ENCODE data around the gene PHLPP1. TPM values are rescaled to one million over a fixed set of nuclear protein-coding genes. Genes with fewer than 3 reads are reported as not detected.

The PHLPP1 gene
- total RNA-seq, 1 donor from 2014 or later: 21.2 TPM

- TF ChIP-seq, protein P1, sequence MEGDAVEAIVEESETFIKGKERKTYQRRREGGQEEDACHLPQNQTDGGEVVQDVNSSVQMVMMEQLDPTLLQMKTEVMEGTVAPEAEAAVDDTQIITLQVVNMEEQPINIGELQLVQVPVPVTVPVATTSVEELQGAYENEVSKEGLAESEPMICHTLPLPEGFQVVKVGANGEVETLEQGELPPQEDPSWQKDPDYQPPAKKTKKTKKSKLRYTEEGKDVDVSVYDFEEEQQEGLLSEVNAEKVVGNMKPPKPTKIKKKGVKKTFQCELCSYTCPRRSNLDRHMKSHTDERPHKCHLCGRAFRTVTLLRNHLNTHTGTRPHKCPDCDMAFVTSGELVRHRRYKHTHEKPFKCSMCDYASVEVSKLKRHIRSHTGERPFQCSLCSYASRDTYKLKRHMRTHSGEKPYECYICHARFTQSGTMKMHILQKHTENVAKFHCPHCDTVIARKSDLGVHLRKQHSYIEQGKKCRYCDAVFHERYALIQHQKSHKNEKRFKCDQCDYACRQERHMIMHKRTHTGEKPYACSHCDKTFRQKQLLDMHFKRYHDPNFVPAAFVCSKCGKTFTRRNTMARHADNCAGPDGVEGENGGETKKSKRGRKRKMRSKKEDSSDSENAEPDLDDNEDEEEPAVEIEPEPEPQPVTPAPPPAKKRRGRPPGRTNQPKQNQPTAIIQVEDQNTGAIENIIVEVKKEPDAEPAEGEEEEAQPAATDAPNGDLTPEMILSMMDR (IDR thresholded peaks at IDR 0.05; ENCODE audit: unreplicated experiment): no peak
- H3K9me3 Mint-ChIP-seq: no peaks in the 10 kb centered on the region
- no peak for DNase-seq (ENCODE audit: low spot score in 2 of 2, unreplicated experiment in 2 of 2)
- H3K27ac Mint-ChIP-seq: peak overlapping the region; percentile 68
- peaks cover 38% of the 10 kb centered on the region for H3K4me1 Mint-ChIP-seq
- H3K27me3 Mint-ChIP-seq (ENCODE audit: low read depth): no peaks in the 10 kb centered on the region
- H3K4me3 Mint-ChIP-seq: no peak overlapping the region
- peaks cover 3% of the 10 kb centered on the region for H3K36me3 Mint-ChIP-seq
Measured at GRCh38 chr18:62876111-62876510, 160.8 kb downstream of the PHLPP1 start.

DNA sequence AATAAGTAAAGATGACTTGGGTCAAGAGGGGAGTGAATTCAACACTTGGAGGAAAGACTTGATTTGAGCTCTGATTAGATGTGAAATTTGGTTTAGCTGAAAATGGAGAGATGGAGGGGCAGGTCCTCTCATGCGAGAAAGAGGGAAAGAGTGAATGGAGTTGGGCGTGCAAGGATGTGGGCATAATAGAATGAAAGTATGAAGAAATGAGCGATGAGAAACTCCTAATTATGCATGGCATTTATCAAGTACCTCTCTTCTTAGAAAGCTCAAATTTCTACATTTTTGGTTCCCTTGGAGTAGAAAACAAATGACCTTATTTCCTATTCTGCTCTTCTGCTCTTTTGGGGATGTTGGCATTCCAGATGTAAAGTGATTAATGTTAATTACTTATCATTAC is 161.5 kb downstream of the PHLPP1 start:
- peaks cover 38% of the 10 kb centered on the region for H3K4me1 Mint-ChIP-seq
- H3K27ac Mint-ChIP-seq: peak overlapping the region; percentile 68
- H3K27me3 Mint-ChIP-seq (ENCODE audit: low read depth): no peaks in the 10 kb centered on the region
- no peak for DNase-seq (ENCODE audit: low spot score in 2 of 2, unreplicated experiment in 2 of 2)
- peaks cover 3% of the 10 kb centered on the region for H3K36me3 Mint-ChIP-seq
- TF ChIP-seq, protein P1 (IDR thresholded peaks at IDR 0.05; ENCODE audit: unreplicated experiment): no peak
- H3K9me3 Mint-ChIP-seq: no peaks in the 10 kb centered on the region
- no peak overlapping the region for H3K4me3 Mint-ChIP-seq

DNA sequence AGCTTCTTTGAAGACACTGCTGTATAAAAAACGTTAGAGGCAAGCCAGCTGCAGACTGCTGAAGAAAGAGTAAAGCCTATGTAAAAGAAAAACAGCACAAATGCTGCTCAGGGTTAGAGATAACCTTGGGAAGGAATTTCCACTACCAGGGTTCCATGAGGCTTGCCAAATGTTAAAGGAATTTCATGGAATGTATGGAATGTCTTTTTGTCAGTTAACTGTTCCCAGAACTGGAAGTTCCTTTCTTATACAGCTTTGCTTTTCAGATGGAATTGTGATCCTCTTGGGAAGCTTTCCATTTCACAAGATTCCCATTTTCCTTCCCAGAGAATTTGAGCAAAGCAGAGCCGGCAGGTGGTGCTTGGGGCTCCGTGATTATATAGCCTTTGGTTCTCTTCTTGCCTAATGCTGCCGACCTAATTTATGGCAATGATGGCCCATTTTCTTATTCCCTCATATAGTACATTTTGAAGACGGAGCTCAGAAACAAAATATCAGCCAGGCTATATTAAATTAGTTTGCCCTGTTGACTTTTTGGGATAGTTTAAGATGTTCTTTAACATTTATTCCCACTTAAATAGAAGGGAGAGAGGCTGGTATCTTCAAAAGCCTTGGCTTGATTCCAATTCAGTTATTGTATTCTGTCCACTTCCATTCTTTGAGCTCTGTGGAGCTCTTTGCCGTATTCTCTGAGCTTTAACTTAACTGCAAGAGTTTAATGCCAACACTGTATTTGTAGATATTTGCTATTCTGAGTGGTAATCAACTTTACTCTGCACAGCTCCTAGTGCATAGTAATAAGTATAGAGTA is 162.3 kb downstream of the PHLPP1 start:
- Mint-ChIP-seq H3K27ac (peak overlapping the region; percentile 89), H3K4me3 (no peak overlapping the region), H3K4me1 (peaks cover 38% of the 10 kb centered on the region), H3K27me3 (ENCODE audit: low read depth) (no peaks in the 10 kb centered on the region), H3K36me3 (peaks cover 3% of the 10 kb centered on the region), H3K9me3 (no peaks in the 10 kb centered on the region)
- TF ChIP-seq, protein P1 (IDR thresholded peaks at IDR 0.05; ENCODE audit: unreplicated experiment): no peak
- DNase-seq (ENCODE audit: low spot score in 2 of 2, unreplicated experiment in 2 of 2): no peak

DNA sequence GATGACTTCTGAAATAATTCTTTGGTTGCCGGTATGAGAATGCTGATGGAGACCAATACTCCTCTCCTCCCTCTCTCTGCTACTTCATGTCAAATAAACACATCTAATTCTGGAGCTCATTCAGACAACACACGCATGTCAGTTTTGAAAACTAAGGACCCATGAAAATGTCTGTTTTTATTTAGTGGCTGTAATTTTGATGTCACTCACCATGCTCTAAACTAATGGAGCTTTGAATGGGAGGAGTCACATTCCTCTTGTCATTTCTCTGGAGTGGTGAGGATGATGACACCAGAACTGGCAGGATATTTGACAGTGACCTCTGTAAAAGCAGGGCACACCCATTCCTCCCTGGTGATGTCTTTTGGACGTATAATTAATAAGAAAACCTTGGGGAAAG is 163.0 kb downstream of the PHLPP1 start:
- TF ChIP-seq, protein P1 (IDR thresholded peaks at IDR 0.05; ENCODE audit: unreplicated experiment): no peak
- H3K4me3 Mint-ChIP-seq: no peak overlapping the region
- H3K27me3 Mint-ChIP-seq (ENCODE audit: low read depth): no peaks in the 10 kb centered on the region
- H3K4me1 Mint-ChIP-seq: peaks cover 38% of the 10 kb centered on the region
- peaks cover 3% of the 10 kb centered on the region for H3K36me3 Mint-ChIP-seq
- no peak for DNase-seq (ENCODE audit: low spot score in 2 of 2, unreplicated experiment in 2 of 2)
- H3K27ac Mint-ChIP-seq: peak overlapping the region; percentile 89
- no peaks in the 10 kb centered on the region for H3K9me3 Mint-ChIP-seq

- TF ChIP-seq, protein P1 (IDR thresholded peaks at IDR 0.05; ENCODE audit: unreplicated experiment): no peak
- Mint-ChIP-seq H3K4me3 (no peak overlapping the region), H3K9me3 (no peaks in the 10 kb centered on the region), H3K27me3 (ENCODE audit: low read depth) (no peaks in the 10 kb centered on the region), H3K4me1 (peaks cover 46% of the 10 kb centered on the region), H3K27ac (no peak overlapping the region), H3K36me3 (peaks cover 1% of the 10 kb centered on the region)
- DNase-seq (ENCODE audit: low spot score in 2 of 2, unreplicated experiment in 2 of 2): no peak
Measured at GRCh38 chr18:62880034-62880433, 164.7 kb downstream of the PHLPP1 start.

All from mesothelial cell of epicardium (in vitro differentiated cells).